Heart left ventricle (tissue), 13 donors: Measurements from ENCODE around the gene RGL2.

Source experiments
- POLR2A ChIP-seq, 2 donors: fragments of 450-650 bp; IDR thresholded peaks; one replicate each; pipeline ENCODE4 v1.6.1; 2017; ENCODE audit warnings: antibody characterized with exemption in 2 of 2, mild to moderate bottlenecking in 2 of 2, moderate library complexity in 2 of 2
- TF ChIP-seq, protein P1 (sequence below), 12 donors: fragments of 200-600 bp; sonication (generic) in 4 of 12; IDR thresholded peaks; one replicate each; pipeline versions ENCODE4 v1.5.0 to v1.8.0; 2018 to 2022; ENCODE audit warnings: antibody characterized with exemption in 12 of 12, mild to moderate bottlenecking in 5 of 12
- donor health status: ischemic (EF 13 %, LVEDD 7.1; RV severe dilation, severe dysfunction).
- donor health status: DM: no; HTN: yes; CAD: no.
- donor health status: DM: no; HTN: no; CAD: no.
- donor health status: ischemic (EF 25% LVEDD 6.9; RV normal size, moderate dysfunction).
- donor health status: ischemic (EF 25% LVEDD 5.7; RV mildly dilated, moderate dysfunction).
- donor health status: ischemic (EF 35%, LVEDD 5.7; RV mildly dilated, moderate dysfunction).
- donor health status: nonischemic (EF 11% LVEDD 7.7; RV severe dilation, severe dysfunction).
- donor health status: DM: yes; HTN: yes; CAD: no.
- donor health status: PGD.
- donor health status: ischemic (EF 29% LVEDD 5.4; RV normal size, mild dysfunction).
- donor health status: nonischemic (EF 23%, LVEDD 6.1; RV moderate dilation, normal function).

DNA sequence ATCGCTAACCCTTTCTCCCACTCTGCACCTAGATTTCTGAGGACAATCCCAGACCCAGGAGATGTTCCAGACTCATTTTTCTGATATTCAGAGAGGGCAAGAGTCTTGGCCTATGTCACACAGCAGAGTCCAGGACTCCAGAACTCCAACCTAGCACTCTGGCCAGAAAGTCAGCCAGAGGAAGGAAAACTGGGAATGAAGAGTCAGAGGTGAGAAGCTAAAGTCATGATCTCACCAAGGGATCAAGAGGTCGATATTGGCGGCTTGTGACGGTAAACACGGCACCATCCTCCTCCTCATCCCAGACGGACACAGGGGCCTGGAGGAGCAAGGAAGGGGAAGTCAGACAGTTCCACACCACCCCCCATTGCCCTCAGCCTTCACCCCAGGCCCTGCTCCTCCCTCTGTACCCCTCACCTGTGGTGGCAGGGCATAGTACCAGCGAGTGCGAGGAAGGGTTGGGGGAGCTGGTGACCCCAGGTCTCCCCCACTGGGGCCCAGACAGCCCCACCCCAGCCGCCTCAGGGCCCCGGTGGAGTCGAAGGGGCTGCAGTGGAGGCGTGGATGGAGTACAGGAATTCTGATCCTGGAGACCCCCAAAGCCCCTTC is 1.8 kb downstream of the RGL2 start:
- TF ChIP-seq, protein P1, sequence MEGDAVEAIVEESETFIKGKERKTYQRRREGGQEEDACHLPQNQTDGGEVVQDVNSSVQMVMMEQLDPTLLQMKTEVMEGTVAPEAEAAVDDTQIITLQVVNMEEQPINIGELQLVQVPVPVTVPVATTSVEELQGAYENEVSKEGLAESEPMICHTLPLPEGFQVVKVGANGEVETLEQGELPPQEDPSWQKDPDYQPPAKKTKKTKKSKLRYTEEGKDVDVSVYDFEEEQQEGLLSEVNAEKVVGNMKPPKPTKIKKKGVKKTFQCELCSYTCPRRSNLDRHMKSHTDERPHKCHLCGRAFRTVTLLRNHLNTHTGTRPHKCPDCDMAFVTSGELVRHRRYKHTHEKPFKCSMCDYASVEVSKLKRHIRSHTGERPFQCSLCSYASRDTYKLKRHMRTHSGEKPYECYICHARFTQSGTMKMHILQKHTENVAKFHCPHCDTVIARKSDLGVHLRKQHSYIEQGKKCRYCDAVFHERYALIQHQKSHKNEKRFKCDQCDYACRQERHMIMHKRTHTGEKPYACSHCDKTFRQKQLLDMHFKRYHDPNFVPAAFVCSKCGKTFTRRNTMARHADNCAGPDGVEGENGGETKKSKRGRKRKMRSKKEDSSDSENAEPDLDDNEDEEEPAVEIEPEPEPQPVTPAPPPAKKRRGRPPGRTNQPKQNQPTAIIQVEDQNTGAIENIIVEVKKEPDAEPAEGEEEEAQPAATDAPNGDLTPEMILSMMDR (IDR thresholded peaks at IDR 0.05) = no peak
- no peak for TF ChIP-seq POLR2A (IDR thresholded peaks at IDR 0.05)
